Medulla oblongata (tissue), 1 donor: ENCODE measurements around the gene SMARCA2.

Experiments used
- DNase-seq: peaks from one replicate; pipeline ENCODE4 v3.0.0-alpha.2; 2015; ENCODE audit errors: extremely low spot score

SMARCA2 gene

GRCh38 chr9:2014696-2015580 is at the start of gene SMARCA2:
SMARCA2 (plus strand) TSS chr9:2015347; CDS start chr9:2029023, 13,676 bp downstream.
- DNase-seq, result peak; percentile 99

GRCh38 chr9:1966725-1967366 is 48.3 kb upstream of the SMARCA2 start:
- DNase-seq, result no peak

- no peak for DNase-seq
Measured at GRCh38 chr9:1969160-1969559, 46.0 kb upstream of the SMARCA2 start.

GRCh38 chr9:1969898-1970297 is 45.2 kb upstream of the SMARCA2 start:
- no peak for DNase-seq

GRCh38 chr9:1972672-1973071 is 42.5 kb upstream of the SMARCA2 start:
- DNase-seq, result no peak

- DNase-seq, result no peak
Measured at GRCh38 chr9:1977026-1977425, 38.1 kb upstream of the SMARCA2 start.

- DNase-seq, result no peak
Measured at GRCh38 chr9:1978941-1979340, 36.2 kb upstream of the SMARCA2 start.

- peak; percentile 7 for DNase-seq
Measured at GRCh38 chr9:1979741-1980367, 35.3 kb upstream of the SMARCA2 start.

- DNase-seq, result no peak
Measured at GRCh38 chr9:1980387-1980786, 34.8 kb upstream of the SMARCA2 start.

GRCh38 chr9:1982074-1982473 is 33.1 kb upstream of the SMARCA2 start:
- DNase-seq, result no peak

- no peak for DNase-seq
Measured at GRCh38 chr9:1986341-1986740, 28.8 kb upstream of the SMARCA2 start.

GRCh38 chr9:1989500-1989899 is 25.6 kb upstream of the SMARCA2 start:
- DNase-seq, result no peak

- DNase-seq, result no peak
Measured at GRCh38 chr9:1994180-1994579, 21.0 kb upstream of the SMARCA2 start.

GRCh38 chr9:1995084-1995483 is 20.1 kb upstream of the SMARCA2 start:
- no peak for DNase-seq

- DNase-seq, result no peak
Measured at GRCh38 chr9:1996156-1996555, 19.0 kb upstream of the SMARCA2 start.

- no peak for DNase-seq
Measured at GRCh38 chr9:1997646-1998045, 17.5 kb upstream of the SMARCA2 start.

GRCh38 chr9:1998111-1998510 is 17.0 kb upstream of the SMARCA2 start:
- DNase-seq, result no peak

GRCh38 chr9:2000314-2000713 is 14.8 kb upstream of the SMARCA2 start:
- no peak for DNase-seq

- DNase-seq, result no peak
Measured at GRCh38 chr9:2008372-2008771, 6.8 kb upstream of the SMARCA2 start.

- DNase-seq, result no peak
Measured at GRCh38 chr9:2012347-2012746, 2.8 kb upstream of the SMARCA2 start.

GRCh38 chr9:2013743-2014475 is 1.2 kb upstream of the SMARCA2 start:
- DNase-seq, result no peak
